AG04450 (cell line): ENCODE data around the gene TTBK1. TPM values are rescaled to one million over a fixed set of nuclear protein-coding genes. Genes with fewer than 3 reads are reported as not detected.

Experiments
- CTCF ChIA-PET: fragments of 300-600, 350-600 bp; formaldehyde crosslinking; extraction: SDS; loops from one replicate; lab custom pipeline; 2022; ENCODE audit warnings: antibody characterized with exemption, inconsistent platforms; lab: Charles Lee
- POLR2A ChIA-PET: fragments of 350-600 bp; formaldehyde crosslinking; extraction: SDS; loops from one replicate; lab custom pipeline; 2021; ENCODE audit warnings: antibody characterized with exemption, inconsistent platforms; lab: Yijun Ruan, JAX
- DNase-seq: peaks from one replicate; pipeline ENCODE4 v3.0.0-alpha.2; 2011; ENCODE audit warnings: low read depth, low spot score
- H3K27ac ChIP-seq: one replicate; pipeline ENCODE4 v1.5.1; 2012; ENCODE audit warnings: low read depth, low read length, control low read depth
- H3K27me3 ChIP-seq: one replicate; pipeline ENCODE4 v1.6.0; 2012; ENCODE audit warnings: low read length; ENCODE audit not compliant: control insufficient read depth, insufficient read depth
- H3K4me3 ChIP-seq: 2 replicates; pipeline ENCODE4 v1.5.1; 2011; ENCODE audit warnings: mild to moderate bottlenecking, low read depth, low read length, control low read depth
- H3K9me3 ChIP-seq: 2 replicates; pipeline ENCODE4 v1.5.1; 2012; ENCODE audit warnings: low read length; ENCODE audit not compliant: control insufficient read depth, insufficient read depth
- CTCF ChIP-seq: IDR thresholded peaks from 2 replicates; pipeline ENCODE4 v1.5.1; 2011; ENCODE audit warnings: low read depth, low read length, control low read depth, inconsistent platforms
- polyA plus RNA-seq: library from polyadenylated mRNA; depleted of rRNA; stranded (reverse); fragments of >200 nt; gene quantifications from 2 replicates; pipeline ENCODE4 v1.2.3, GENCODE V29; 2011

The TTBK1 gene
- polyA plus RNA-seq, 1 experiment = not detected

- POLR2A ChIA-PET = no interaction called here
- no peak overlapping the region for H3K4me3 ChIP-seq
- H3K9me3 ChIP-seq = no peaks in the 10 kb centered on the region; the same call in 1 of the 2 replicates
- no peak for DNase-seq
- CTCF ChIA-PET = no interaction called here
- H3K27ac ChIP-seq = no peak overlapping the region
- no peak for TF ChIP-seq CTCF
- peaks cover 28% of the 10 kb centered on the region for H3K27me3 ChIP-seq
Measured at GRCh38 chr6:43235841-43236240, 7.4 kb upstream of the TTBK1 start.

GRCh38 chr6:43239054-43239453, 4.2 kb upstream of the TTBK1 start:
- no peak for DNase-seq
- CTCF ChIA-PET = interaction anchor here (2.3 kb wide), 1 partner anchor 10 kb away, joined by 29 read pairs; the partner anchor contains the start of gene DNPH1
- peaks cover 46% of the 10 kb centered on the region for H3K27me3 ChIP-seq
- H3K4me3 ChIP-seq = no peak overlapping the region
- TF ChIP-seq CTCF = no peak
- POLR2A ChIA-PET = no interaction called here
- H3K9me3 ChIP-seq = no peaks in the 10 kb centered on the region; the same call in 1 of the 2 replicates
- no peak overlapping the region for H3K27ac ChIP-seq

- Histone ChIP-seq H3K9me3 (no peaks in the 10 kb centered on the region; the same call in 1 of the 2 replicates), H3K27ac (no peak overlapping the region), H3K27me3 (peaks cover 65% of the 10 kb centered on the region), H3K4me3 (no peak overlapping the region)
- DNase-seq = no peak
- CTCF ChIA-PET = interaction anchor here (1.9 kb wide), 1 partner anchor 12 kb away, joined by 9 read pairs; the partner anchor contains the start of gene DNPH1
- no peak for TF ChIP-seq CTCF
- POLR2A ChIA-PET = no interaction called here
Measured at GRCh38 chr6:43240950-43241349, 2.3 kb upstream of the TTBK1 start.

- Histone ChIP-seq H3K27me3 (peaks cover 70% of the 10 kb centered on the region), H3K4me3 (no peak overlapping the region), H3K27ac (no peak overlapping the region), H3K9me3 (no peaks in the 10 kb centered on the region; the same call in 1 of the 2 replicates)
- DNase-seq = no peak
- ChIA-PET POLR2A (no interaction called here), CTCF (interaction anchor here (1.9 kb wide), 1 partner anchor 13 kb away, joined by 9 read pairs; the partner anchor contains the start of gene DNPH1)
- TF ChIP-seq CTCF = no peak
Measured at GRCh38 chr6:43241446-43241845, 1.8 kb upstream of the TTBK1 start.

- ChIA-PET POLR2A (no interaction called here), CTCF (interaction anchor here (1.0 kb wide), 1 partner anchor 15 kb away, joined by 3 read pairs; the partner anchor contains the start of gene DNPH1)
- Histone ChIP-seq H3K27me3 (peaks cover 78% of the 10 kb centered on the region), H3K9me3 (no peaks in the 10 kb centered on the region; the same call in 1 of the 2 replicates), H3K27ac (no peak overlapping the region), H3K4me3 (no peak overlapping the region)
- no peak for TF ChIP-seq CTCF
- DNase-seq = no peak
Measured at GRCh38 chr6:43243664-43244321, 512 bp downstream of the TTBK1 start.
